GM10266 (cell line): ENCODE data around the gene APLF.

Experiments
- DNase-seq: peaks from one replicate; pipeline ENCODE4 v3.0.0; 2012; ENCODE audit errors: extremely low spot score
- CTCF ChIP-seq: IDR thresholded peaks from 2 replicates; pipeline ENCODE4 v1.5.1; 2012; ENCODE audit warnings: mild to moderate bottlenecking, low read depth; ENCODE audit not compliant: control insufficient read depth, insufficient read depth; ENCODE audit errors: missing control alignments

APLF gene

DNA sequence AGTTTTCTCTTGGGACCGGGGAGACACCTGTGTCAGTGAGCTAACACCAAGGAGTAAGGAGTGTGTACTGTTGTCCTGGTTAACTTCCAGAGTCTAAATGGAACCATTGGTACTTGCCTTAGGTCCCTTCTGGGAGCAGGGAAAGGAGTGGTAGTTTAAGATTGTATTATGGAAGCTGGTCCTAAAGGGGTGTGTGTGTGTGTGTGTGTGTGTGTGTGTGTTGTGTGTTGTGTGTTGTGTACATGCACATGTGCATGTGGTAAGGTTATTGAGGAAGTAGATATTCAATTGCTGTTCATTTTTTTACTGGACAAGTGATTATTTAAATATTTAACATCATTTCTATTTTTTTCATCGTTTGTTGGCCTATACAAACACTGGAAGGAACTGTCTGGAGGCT lies 1.4 kb downstream of the APLF start:
- no peak for TF ChIP-seq CTCF
- DNase-seq = no peak

- no peak for TF ChIP-seq CTCF
- DNase-seq = no peak
Measured at GRCh38 chr2:68469935-68470334, 2.5 kb downstream of the APLF start.

DNA sequence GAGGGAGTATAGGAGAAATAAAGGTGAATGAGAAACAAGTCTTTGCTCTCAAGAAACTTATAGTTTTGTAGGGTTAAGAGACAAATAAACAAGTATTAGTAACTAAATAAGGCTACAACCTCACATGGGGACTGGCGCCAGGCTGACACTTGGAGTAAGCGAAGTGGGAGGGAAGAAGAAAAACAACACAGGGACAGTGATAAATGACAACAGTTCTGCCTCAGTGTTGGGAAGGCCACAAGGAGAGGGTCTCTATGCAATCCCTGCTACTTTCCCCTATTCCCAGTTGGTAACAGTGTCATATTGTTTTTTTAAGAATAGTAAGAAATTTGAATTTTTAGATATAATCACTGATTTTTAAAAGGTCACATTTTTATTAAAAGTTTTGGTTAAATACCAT lies 4.0 kb downstream of the APLF start:
- no peak for DNase-seq
- no peak for TF ChIP-seq CTCF

DNA sequence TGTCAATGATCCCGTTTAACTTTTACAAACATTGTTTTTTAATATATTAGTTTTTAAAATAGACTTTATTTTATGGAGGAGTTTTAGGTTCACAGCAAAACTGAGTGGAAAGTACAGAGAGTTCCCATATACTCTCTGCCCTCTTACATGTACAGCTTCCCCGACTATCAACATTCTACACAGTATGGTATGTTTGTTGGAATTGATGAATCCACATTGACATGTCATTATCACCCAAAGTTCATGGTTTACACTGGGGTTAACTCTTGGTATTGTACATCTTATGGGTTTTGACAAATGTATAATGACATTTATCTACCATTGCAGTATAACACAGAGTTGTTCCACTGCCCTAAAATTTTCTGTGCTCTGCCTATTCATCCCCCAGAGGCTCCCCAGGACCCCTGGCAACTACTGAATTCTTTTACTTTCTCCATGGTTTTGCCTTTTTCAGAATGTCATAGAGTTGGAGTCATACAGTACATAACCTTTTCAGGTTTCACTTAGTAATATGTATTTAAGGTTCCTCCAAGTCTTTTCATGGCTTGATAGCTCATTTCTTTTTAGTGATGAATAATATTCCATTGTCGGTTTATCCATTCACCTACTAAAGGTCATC lies 5.5 kb downstream of the APLF start:
- no peak for TF ChIP-seq CTCF
- DNase-seq = no peak

DNA sequence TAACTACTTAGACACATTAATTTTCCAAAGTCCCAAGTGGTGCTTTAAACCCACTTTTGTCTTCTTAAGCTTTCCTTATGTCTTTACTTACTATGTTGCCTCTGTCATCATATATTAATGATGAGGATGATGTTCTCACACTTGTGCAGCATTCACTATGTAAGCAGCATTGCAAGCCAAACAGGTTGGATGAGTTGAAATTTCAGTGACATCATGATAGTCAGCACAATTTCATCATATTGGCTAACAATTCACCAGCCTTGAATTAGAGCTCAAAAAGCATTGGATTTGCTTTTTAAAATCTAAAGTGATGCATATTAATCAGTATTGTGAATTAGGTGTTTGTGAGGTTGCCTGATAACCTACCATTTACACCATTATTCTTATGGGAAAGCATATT lies 7.7 kb downstream of the APLF start:
- DNase-seq = no peak
- TF ChIP-seq CTCF = no peak

DNA sequence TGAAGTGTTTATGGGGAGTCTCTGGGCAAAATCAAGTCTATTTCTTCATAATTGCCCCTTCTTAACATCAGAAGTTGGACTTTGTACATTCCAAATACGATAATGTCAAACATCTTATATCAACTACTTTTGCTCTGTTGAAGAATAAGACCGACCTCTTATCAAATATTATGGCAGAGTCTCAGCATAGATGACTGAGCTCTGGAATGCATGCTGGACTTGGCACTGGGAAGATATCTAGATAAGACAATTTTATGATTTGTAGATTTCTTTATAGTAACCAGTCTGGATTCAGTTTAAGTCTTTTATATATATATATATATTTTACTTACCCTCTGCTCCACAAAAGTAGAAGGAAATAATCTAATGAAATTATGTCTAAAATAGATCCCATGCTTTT lies 8.2 kb downstream of the APLF start:
- DNase-seq = no peak
- TF ChIP-seq CTCF = no peak

DNA sequence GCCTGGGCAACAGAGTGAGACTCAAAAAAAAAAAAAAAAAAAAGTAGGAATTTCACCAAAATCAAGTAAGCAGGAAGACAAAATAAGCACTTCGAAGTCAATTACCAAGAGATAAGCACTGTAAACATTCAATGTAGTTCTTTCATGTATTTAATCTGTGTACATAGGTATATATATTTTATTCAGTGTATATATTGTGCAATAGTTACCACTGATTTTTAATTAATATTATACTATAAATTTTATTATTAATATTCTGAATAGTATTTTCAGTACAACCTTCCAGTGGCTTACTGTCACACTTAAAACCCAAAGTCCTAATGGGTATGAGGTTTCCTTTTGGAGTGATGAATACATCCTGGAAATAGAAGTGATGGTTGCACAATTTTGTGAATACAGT lies 9.1 kb downstream of the APLF start:
- no peak for TF ChIP-seq CTCF

More for the DNA sequence above, 9.1 kb downstream of the APLF start:
- DNase-seq = no peak
